Measurements from ENCODE around the gene SPRED2. TPM values are rescaled to one million over a fixed set of nuclear protein-coding genes. Genes with fewer than 3 reads are reported as not detected.

Gene SPRED2
- polyA plus RNA-seq, 1 donor from 2014 or later = 5.3 TPM

GRCh38 chr2:65382323-65382722, 50.1 kb downstream of the SPRED2 start:
- H3K4me3 ChIP-seq (ENCODE audit: low read length) = no peak overlapping the region
- no peaks in the 10 kb centered on the region for H3K27me3 ChIP-seq (ENCODE audit: insufficient read depth, low read depth, low read length)
- H3K9ac ChIP-seq (ENCODE audit: low read length) = no peak overlapping the region
- H3K9me2 ChIP-seq (ENCODE audit: insufficient read depth, low read length) = no peaks in the 10 kb centered on the region
- TF ChIP-seq RAD21 (conservative IDR thresholded peaks at IDR 0.05) = no peak
- TF ChIP-seq TAF1 (IDR thresholded peaks at IDR 0.05; ENCODE audit: low read depth) = no peak
- TF ChIP-seq EP300 (conservative IDR thresholded peaks at IDR 0.05; ENCODE audit: poor library complexity, severe bottlenecking) = no peak
- no peak for TF ChIP-seq CTCF (IDR thresholded peaks at IDR 0.05; ENCODE audit: poor library complexity, severe bottlenecking)
- no peak for TF ChIP-seq EZH2 (IDR thresholded peaks at IDR 0.05; ENCODE audit: borderline replicate concordance, insufficient read depth, low read length, poor library complexity, severe bottlenecking)
- TF ChIP-seq POLR2AphosphoS5 (IDR thresholded peaks at IDR 0.05) = no peak
- no peak for TF ChIP-seq MXI1 (conservative IDR thresholded peaks at IDR 0.05; ENCODE audit: poor library complexity, severe bottlenecking)
- no peak for TF ChIP-seq REST (IDR thresholded peaks at IDR 0.05; ENCODE audit: borderline replicate concordance)
- TF ChIP-seq SMC3 (conservative IDR thresholded peaks at IDR 0.05; ENCODE audit: poor library complexity) = no peak
- no peaks in the 10 kb centered on the region for H3F3A ChIP-seq (ENCODE audit: insufficient read depth, low read length, poor library complexity, severe bottlenecking)
- H3K4me2 ChIP-seq (ENCODE audit: low read length) = no peak overlapping the region
- H3K79me2 ChIP-seq (replicated peaks; ENCODE audit: insufficient read depth, low read length) = peaks cover 3% of the 10 kb centered on the region
- H3K36me3 ChIP-seq (ENCODE audit: insufficient read depth, low read length) = no peaks in the 10 kb centered on the region
- H3K27ac ChIP-seq (ENCODE audit: low read length) = no peak overlapping the region
- H3K9me3 ChIP-seq (ENCODE audit: low read length) = no peaks in the 10 kb centered on the region
- H4K20me1 ChIP-seq (ENCODE audit: insufficient read depth) = no peaks in the 10 kb centered on the region
- H2AFZ ChIP-seq (ENCODE audit: low read depth, low read length) = no peak overlapping the region

- H3K27me3 ChIP-seq (ENCODE audit: insufficient read depth, low read depth, low read length) = no peaks in the 10 kb centered on the region
- no peaks in the 10 kb centered on the region for H3K9me3 ChIP-seq (ENCODE audit: low read length)
- no peak overlapping the region for H3K9ac ChIP-seq (ENCODE audit: low read length)
- H3K79me2 ChIP-seq (replicated peaks; ENCODE audit: insufficient read depth, low read length) = peaks cover 3% of the 10 kb centered on the region
- no peaks in the 10 kb centered on the region for H4K20me1 ChIP-seq (ENCODE audit: insufficient read depth)
- no peak overlapping the region for H3K4me3 ChIP-seq (ENCODE audit: low read length)
- H3K4me2 ChIP-seq (ENCODE audit: low read length) = no peak overlapping the region
- no peaks in the 10 kb centered on the region for H3K9me2 ChIP-seq (ENCODE audit: insufficient read depth, low read length)
- H3K36me3 ChIP-seq (ENCODE audit: insufficient read depth, low read length) = no peaks in the 10 kb centered on the region
- no peak overlapping the region for H3K27ac ChIP-seq (ENCODE audit: low read length)
- no peak for TF ChIP-seq MXI1 (conservative IDR thresholded peaks at IDR 0.05; ENCODE audit: poor library complexity, severe bottlenecking)
- TF ChIP-seq RAD21 (conservative IDR thresholded peaks at IDR 0.05) = no peak
- TF ChIP-seq SMC3 (conservative IDR thresholded peaks at IDR 0.05; ENCODE audit: poor library complexity) = no peak
- TF ChIP-seq EZH2 (IDR thresholded peaks at IDR 0.05; ENCODE audit: borderline replicate concordance, insufficient read depth, low read length, poor library complexity, severe bottlenecking) = no peak
- TF ChIP-seq REST (IDR thresholded peaks at IDR 0.05; ENCODE audit: borderline replicate concordance) = no peak
- TF ChIP-seq TAF1 (IDR thresholded peaks at IDR 0.05; ENCODE audit: low read depth) = no peak
- no peak for TF ChIP-seq CTCF (IDR thresholded peaks at IDR 0.05; ENCODE audit: poor library complexity, severe bottlenecking)
- no peak for TF ChIP-seq POLR2AphosphoS5 (IDR thresholded peaks at IDR 0.05)
- no peak for TF ChIP-seq EP300 (conservative IDR thresholded peaks at IDR 0.05; ENCODE audit: poor library complexity, severe bottlenecking)
- no peaks in the 10 kb centered on the region for H3F3A ChIP-seq (ENCODE audit: insufficient read depth, low read length, poor library complexity, severe bottlenecking)
- no peak overlapping the region for H2AFZ ChIP-seq (ENCODE audit: low read depth, low read length)
Observed at GRCh38 chr2:65381607-65382051, 50.8 kb downstream of the SPRED2 start.
